GM23248 (cell line): ENCODE results near the gene RAB41. TPM values are rescaled to one million over a fixed set of nuclear protein-coding genes. Genes with fewer than 3 reads are reported as not detected.
"Not testable (repeated sequence)": the region's sequence is repeated elsewhere in the genome, so short reads cannot be mapped to it uniquely, and the experiment has no call there.

Source experiments
- DNase-seq: peaks from one replicate; pipeline ENCODE4 v3.0.0-alpha.2; 2015
- H2AFZ ChIP-seq: fragments of 200-600 bp; sonication (generic); 2 replicates; pipeline ENCODE4 v1.6.1; 2016; ENCODE audit warnings: antibody characterized with exemption
- H3F3A ChIP-seq: fragments of 200-600 bp; sonication (generic); 2 replicates; pipeline ENCODE4 v1.6.1; 2016; ENCODE audit warnings: mild to moderate bottlenecking, antibody characterized with exemption, mixed run types; ENCODE audit not compliant: insufficient read depth
- H3K27ac ChIP-seq: fragments of 200-600 bp; sonication (generic); 2 replicates; pipeline ENCODE4 v1.5.1; 2016; ENCODE audit warnings: mild to moderate bottlenecking
- H3K27me3 ChIP-seq: fragments of 200-600 bp; sonication (generic); replicated peaks from 2 replicates; pipeline ENCODE4 v1.6.1; 2016; ENCODE audit warnings: mild to moderate bottlenecking; ENCODE audit not compliant: insufficient read depth
- H3K36me3 ChIP-seq: fragments of 200-600 bp; sonication (generic); 2 replicates; pipeline ENCODE4 v1.6.1; 2016; ENCODE audit warnings: low read depth, mild to moderate bottlenecking
- H3K4me1 ChIP-seq: fragments of 200-600 bp; sonication (generic); 2 replicates; pipeline ENCODE4 v1.6.1; 2016; ENCODE audit warnings: mild to moderate bottlenecking; ENCODE audit not compliant: insufficient read depth
- H3K4me2 ChIP-seq: fragments of 200-600 bp; sonication (generic); one replicate; pipeline ENCODE4 v1.6.1; 2016; ENCODE audit warnings: mild to moderate bottlenecking; ENCODE audit not compliant: unreplicated experiment
- H3K4me3 ChIP-seq: fragments of 200-600 bp; sonication (generic); 2 replicates; pipeline ENCODE4 v1.5.1; 2016; ENCODE audit warnings: mild to moderate bottlenecking
- H3K79me2 ChIP-seq: fragments of 200-600 bp; sonication (generic); 2 replicates; pipeline ENCODE4 v1.6.1; 2016; ENCODE audit warnings: mild to moderate bottlenecking; ENCODE audit not compliant: insufficient read depth
- H3K9ac ChIP-seq: fragments of 200-600 bp; sonication (generic); 2 replicates; pipeline ENCODE4 v1.6.1; 2016; ENCODE audit warnings: mild to moderate bottlenecking
- H3K9me2 ChIP-seq: fragments of 200-600 bp; sonication (generic); 2 replicates; pipeline ENCODE4 v1.6.1; 2016; ENCODE audit warnings: mixed run types, mild to moderate bottlenecking, moderate library complexity; ENCODE audit not compliant: insufficient read depth
- H3K9me3 ChIP-seq: fragments of 200-600 bp; sonication (generic); one replicate; pipeline ENCODE4 v1.6.1; 2017; ENCODE audit warnings: low read depth
- H4K20me1 ChIP-seq: fragments of 200-600 bp; sonication (generic); 2 replicates; pipeline ENCODE4 v1.6.0; 2016; ENCODE audit not compliant: insufficient read depth
- EZH2 ChIP-seq: fragments of 200-600 bp; sonication (generic); IDR thresholded peaks from 2 replicates; pipeline ENCODE4 v1.6.1; 2018; ENCODE audit warnings: antibody characterized with exemption, mild to moderate bottlenecking; ENCODE audit not compliant: insufficient read depth, poor library complexity, severe bottlenecking
- EZH2phosphoT487 ChIP-seq: fragments of 200-600 bp; sonication (generic); IDR thresholded peaks from 2 replicates; pipeline ENCODE4 v1.6.1; 2018; ENCODE audit warnings: antibody characterized with exemption, moderate library complexity, mild to moderate bottlenecking, low read depth; ENCODE audit not compliant: insufficient read depth
- WGBS, 2 experiments: methylation state at CpG; one replicate each; pipeline ENCODE4 v1.1.6; 2015 to 2017; ENCODE audit warnings: low lambda C conversion rate in 2 of 2, low coverage in 1 of 2; ENCODE audit errors: missing lambda C conversion rate in 2 of 2; 5-methylcytosine and 5-hydroxymethylcytosine counted together
- in situ Hi-C: fragments of 300-500 bp; cut with MboI; formaldehyde crosslinking; loops from 2 replicates; pipeline ENCODE4 v1.15.0; 2020
- polyA plus RNA-seq: library from polyadenylated mRNA; unstranded; fragments of >200 nt; fragmentation: Nextera tagmentation; extraction: Ambion mirVana; gene quantifications from 2 replicates; pipeline ENCODE4 v1.2.1, GENCODE V29; 2016
- total RNA-seq: library from RNA; depleted of rRNA; stranded (reverse); fragments of >200 nt; shearing (Covaris generic); gene quantifications from 2 replicates; pipeline ENCODE4 v1.2.3, GENCODE V29; 2014

The RAB41 gene
- total and polyA plus RNA-seq, 2 experiments from 2014 or later, result not detected

- Histone ChIP-seq H2AFZ (peak overlapping the region; percentile 69; the same call in 1 of the 2 replicates), H3F3A (no peaks in the 10 kb centered on the region), H3K27ac (no peak overlapping the region), H3K79me2 (peaks cover 59% of the 10 kb centered on the region), H3K9me3 (no peaks in the 10 kb centered on the region), H3K4me1 (peaks cover 3% of the 10 kb centered on the region; the same call in 1 of the 2 replicates), H3K4me2 (no peak overlapping the region), H3K4me3 (no peak overlapping the region), H3K9me2 (no peaks in the 10 kb centered on the region), H3K27me3 (no peaks in the 10 kb centered on the region), H4K20me1 (no peaks in the 10 kb centered on the region), H3K36me3 (no peaks in the 10 kb centered on the region), H3K9ac (no peak overlapping the region)
- WGBS, 2 experiments, result 89 to 94% methylated on average over 5 of the region's 5 CpGs
- peak; percentile 30 for DNase-seq
- in situ Hi-C loops, result no loop called here
- TF ChIP-seq EZH2, result no peak
- TF ChIP-seq EZH2phosphoT487, result no peak
Measured at GRCh38 chrX:70293621-70294020, 11.6 kb downstream of the RAB41 start.

- Histone ChIP-seq H3K9ac (no peak overlapping the region), H3K4me3 (no peak overlapping the region)
- DNase-seq, result peak; percentile 27
Measured at GRCh38 chrX:70301716-70302115, 19.7 kb downstream of the RAB41 start.

GRCh38 chrX:70313503-70313902 lies 31.5 kb downstream of the RAB41 start:
- 80 to 100% methylated on average over 1 of the region's 1 CpG for WGBS, 2 experiments
- H3K4me3 ChIP-seq, result no peak overlapping the region
- H3K27me3 ChIP-seq, result no peaks in the 10 kb centered on the region
- no peak overlapping the region for H3K9ac ChIP-seq
- TF ChIP-seq EZH2 (no peak), EZH2phosphoT487 (no peak)
- DNase-seq, result peak; percentile 28
- H3K9me3 ChIP-seq, result no peaks in the 10 kb centered on the region
- no peaks in the 10 kb centered on the region for H3K9me2 ChIP-seq
- no peak overlapping the region for H3K27ac ChIP-seq
- in situ Hi-C loops, result no loop called here
- H3K4me1 ChIP-seq, result peaks cover 5% of the 10 kb centered on the region; the same call in 1 of the 2 replicates
- H3K36me3 ChIP-seq, result no peaks in the 10 kb centered on the region
- no peak overlapping the region for H3K4me2 ChIP-seq
- H2AFZ ChIP-seq, result no peak overlapping the region
- no peaks in the 10 kb centered on the region for H3F3A ChIP-seq
- no peaks in the 10 kb centered on the region for H4K20me1 ChIP-seq
- H3K79me2 ChIP-seq, result peaks cover 8% of the 10 kb centered on the region

More at GRCh38 chrX:70301716-70302115, 19.7 kb downstream of the RAB41 start:
- WGBS, 2 experiments, result 75 to 77% methylated on average over 3 of the region's 3 CpGs
- no peaks in the 10 kb centered on the region; the same call in 1 of the 2 replicates for H3K79me2 ChIP-seq
- H3K9me2 ChIP-seq, result no peaks in the 10 kb centered on the region
- H3K36me3 ChIP-seq, result no peaks in the 10 kb centered on the region
- no peaks in the 10 kb centered on the region for H3F3A ChIP-seq
- no peaks in the 10 kb centered on the region for H3K9me3 ChIP-seq
- TF ChIP-seq EZH2 (no peak), EZH2phosphoT487 (no peak)
- in situ Hi-C loops, result no loop called here
- no peak overlapping the region for H3K27ac ChIP-seq
- no peaks in the 10 kb centered on the region for H3K4me1 ChIP-seq
- H3K27me3 ChIP-seq, result no peaks in the 10 kb centered on the region
- H4K20me1 ChIP-seq, result no peaks in the 10 kb centered on the region
- H3K4me2 ChIP-seq, result no peak overlapping the region
- H2AFZ ChIP-seq, result peak overlapping the region; percentile 60

GRCh38 chrX:70322784-70323183 lies 40.8 kb downstream of the RAB41 start:
- no peaks in the 10 kb centered on the region for H3K4me1 ChIP-seq

GRCh38 chrX:70323628-70324027 lies 41.7 kb downstream of the RAB41 start:
- in situ Hi-C loops, H3K79me2 ChIP-seq, H3K9me3 ChIP-seq, H2AFZ ChIP-seq, H3K4me3 ChIP-seq, H3K9ac ChIP-seq, H3K27me3 ChIP-seq, H3K4me1 ChIP-seq, H3F3A ChIP-seq, H3K27ac ChIP-seq, H3K4me2 ChIP-seq, H3K36me3 ChIP-seq, DNase-seq, H4K20me1 ChIP-seq, H3K9me2 ChIP-seq: not testable (repeated sequence)
- WGBS, 2 experiments, result 96 to 100% methylated on average over 6 of the region's 6 CpGs

More at GRCh38 chrX:70322784-70323183, 40.8 kb downstream of the RAB41 start:
- Histone ChIP-seq H2AFZ (no peak overlapping the region), H3K9me3 (no peaks in the 10 kb centered on the region), H3K9me2 (no peaks in the 10 kb centered on the region), H3K27ac (no peak overlapping the region), H3K27me3 (no peaks in the 10 kb centered on the region), H4K20me1 (no peaks in the 10 kb centered on the region), H3K36me3 (no peaks in the 10 kb centered on the region), H3K4me3 (no peak overlapping the region), H3K79me2 (no peaks in the 10 kb centered on the region), H3K4me2 (no peak overlapping the region), H3K9ac (no peak overlapping the region), H3F3A (no peaks in the 10 kb centered on the region)
- no peak for DNase-seq
- in situ Hi-C loops, result no loop called here
- TF ChIP-seq EZH2phosphoT487, result no peak
- TF ChIP-seq EZH2, result no peak
- WGBS, 2 experiments, result 97% methylated on average over 4 of the region's 4 CpGs
